SU-DHL-6 (cell line): ENCODE data around the gene CGB5.

Source experiments
- CTCF ChIP-seq: fragments of 200-600 bp; sonication (generic); IDR thresholded peaks from one replicate; pipeline ENCODE4 v1.5.1; 2017; ENCODE audit warnings: antibody characterized with exemption, mild to moderate bottlenecking, low read length, moderate library complexity; ENCODE audit not compliant: insufficient read depth, poor library complexity, severe bottlenecking
- EZH2phosphoT487 ChIP-seq: fragments of 200-600 bp; sonication (generic), shearing (Covaris generic); conservative IDR thresholded peaks from 2 replicates; pipeline ENCODE4 v1.6.1; 2018; ENCODE audit warnings: mild to moderate bottlenecking, antibody characterized with exemption, low read length, moderate library complexity, mixed read lengths

- TF ChIP-seq CTCF = no peak
- no peak for TF ChIP-seq EZH2phosphoT487
These were observed 40.8 kb downstream of the CGB5 start for GRCh38 chr19:49084206-49085019.
